Astrocyte of the spinal cord (primary cell): ENCODE data around the gene GRIK2.

Experiments used
- DNase-seq: peaks from one replicate; pipeline ENCODE4 v3.0.0; 2011; ENCODE audit warnings: low read depth, low spot score
- H3K4me3 ChIP-seq: 2 replicates; pipeline ENCODE4 v1.5.1; 2011; ENCODE audit warnings: low read depth, mild to moderate bottlenecking, low read length, moderate library complexity
- CTCF ChIP-seq: IDR thresholded peaks from 2 replicates; pipeline ENCODE4 v1.5.1; 2012; ENCODE audit warnings: low read depth, mild to moderate bottlenecking, low read length, inconsistent platforms
- in situ Hi-C: cut with HindIII; loops from 2 replicates; pipeline ENCODE4 v1.10.0; 2017; ENCODE audit warnings: low sequenced_read_pairs

Gene GRIK2

GRCh38 chr6:101851911-101852310 lies 458.4 kb downstream of the GRIK2 start:
- no peak for DNase-seq
- TF ChIP-seq CTCF, result no peak
- no peak overlapping the region for H3K4me3 ChIP-seq
- in situ Hi-C loops, result no loop called here

DNA sequence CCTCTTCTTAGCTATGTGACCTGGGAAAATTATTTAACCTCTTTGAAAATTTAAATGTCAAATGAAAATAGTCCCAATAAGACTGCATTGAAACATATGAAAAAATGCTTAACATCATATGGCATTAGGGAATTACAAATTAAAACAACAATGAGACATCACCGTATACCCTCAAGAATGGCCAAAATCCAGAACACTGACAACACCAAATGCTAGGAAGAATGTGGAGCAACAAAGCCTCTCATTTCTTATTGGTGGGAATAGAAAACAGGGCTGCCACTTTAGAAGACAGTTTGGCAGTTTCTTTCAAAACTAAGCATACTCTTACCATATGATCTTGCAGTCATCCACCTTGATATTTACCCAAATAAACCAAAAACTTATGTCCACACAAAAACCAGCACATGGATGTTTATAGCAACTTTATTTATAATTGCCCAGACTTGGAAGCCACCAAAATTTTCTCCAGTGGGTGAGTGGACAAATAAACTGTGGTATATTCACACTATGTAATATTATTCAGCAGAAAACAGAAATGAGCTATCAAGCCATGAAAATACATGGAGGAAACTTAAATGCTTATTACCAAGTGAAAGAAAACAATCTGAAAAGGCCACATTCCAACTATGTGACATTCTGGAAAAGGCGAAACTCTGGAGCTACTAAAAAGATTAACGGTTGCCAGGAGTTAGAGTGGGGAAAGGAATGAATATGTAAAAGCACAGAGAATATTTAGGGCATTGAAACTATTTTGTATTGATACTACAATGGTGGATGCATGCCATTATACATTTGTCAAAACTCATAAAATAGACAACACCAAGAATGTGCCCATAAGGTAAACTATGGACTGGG lies 459.9 kb downstream of the GRIK2 start:
- TF ChIP-seq CTCF, result no peak
- in situ Hi-C loops, result no loop called here
- no peak for DNase-seq
- H3K4me3 ChIP-seq, result no peak overlapping the region

GRCh38 chr6:101876431-101876830 lies 482.9 kb downstream of the GRIK2 start:
- in situ Hi-C loops, result no loop called here
- H3K4me3 ChIP-seq, result no peak overlapping the region
- TF ChIP-seq CTCF, result no peak
- no peak for DNase-seq

GRCh38 chr6:101878554-101879276 lies 485.2 kb downstream of the GRIK2 start:
- TF ChIP-seq CTCF, result no peak
- in situ Hi-C loops, result no loop called here
- no peak overlapping the region for H3K4me3 ChIP-seq
- DNase-seq, result no peak

DNA sequence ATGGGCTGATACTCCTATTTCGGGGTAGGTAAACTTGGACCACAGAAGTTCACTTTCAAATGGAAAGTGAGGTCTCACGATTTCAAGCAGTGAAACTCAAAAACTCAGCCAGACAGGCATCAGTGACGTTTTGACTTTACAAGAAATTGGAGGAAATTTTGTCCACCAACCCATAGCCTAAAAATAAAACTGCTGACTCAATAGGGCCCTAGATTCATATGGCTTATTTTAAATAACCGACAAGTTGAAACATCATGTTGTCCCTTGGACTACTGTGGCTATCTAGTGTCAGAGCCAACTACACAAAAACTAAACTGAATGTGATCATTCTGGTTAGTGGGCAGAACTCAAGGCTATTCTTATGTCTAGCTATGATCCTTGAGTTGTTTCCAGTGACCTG lies 486.3 kb downstream of the GRIK2 start:
- TF ChIP-seq CTCF, result no peak
- in situ Hi-C loops, result no loop called here
- DNase-seq, result no peak
- H3K4me3 ChIP-seq, result no peak overlapping the region

- H3K4me3 ChIP-seq, result no peak overlapping the region
- TF ChIP-seq CTCF, result no peak
- in situ Hi-C loops, result no loop called here
- DNase-seq, result no peak
Observed at GRCh38 chr6:101883505-101883904, 490.0 kb downstream of the GRIK2 start.
